SK-N-MC (cell line): ENCODE results near the gene ROBO2.

Source experiments
- EZH2 ChIP-seq: fragments of 200-600 bp; sonication (generic); IDR thresholded peaks from one replicate; pipeline ENCODE4 v1.6.1; 2017; ENCODE audit warnings: antibody characterized with exemption
- FOXP2 ChIP-seq: optimal IDR thresholded peaks from 2 replicates; pipeline ENCODE3; 2011; ENCODE audit warnings: mild to moderate bottlenecking, moderate library complexity; ENCODE audit not compliant: insufficient read depth; ENCODE audit errors: extremely low read length, control extremely low read depth
- POLR2AphosphoS5 ChIP-seq: IDR thresholded peaks from 2 replicates; pipeline ENCODE4 v1.6.1; 2012; ENCODE audit warnings: mild to moderate bottlenecking, low read depth, low read length, borderline replicate concordance

- no peak for TF ChIP-seq EZH2
- TF ChIP-seq POLR2AphosphoS5: no peak
- no peak for TF ChIP-seq FOXP2
Observed at GRCh38 chr3:77648214-77648613, 608.3 kb downstream of the ROBO2 start.
